HCT116 (cell line): Measurements from ENCODE around the gene HTT-AS. TPM values are rescaled to one million over a fixed set of nuclear protein-coding genes. Genes with fewer than 3 reads are reported as not detected.

Source experiments
- ATAC-seq: fragments of 200-7000 bp; cut with Tn5 transposase; 2 replicates; pipeline ENCODE4 v1.9.1; 2020; ENCODE audit warnings: mild to moderate bottlenecking, moderate library complexity
- BruUV-seq: library from RNA; stranded (reverse); fragments of 400-500 nt; replicated peaks from 2 replicates; lab custom pipeline; 2021; lab: Mats Ljungman, UMichigan
- CTCF ChIA-PET: fragments of 300-600 bp; sonication (Branson Sonifier 250); formaldehyde crosslinking; loops from one replicate; lab custom pipeline; 2021; ENCODE audit warnings: antibody characterized with exemption; lab: Charles Lee
- POLR2A ChIA-PET: fragments of 300-600, 350-600 bp; sonication (Branson Sonifier 250); formaldehyde crosslinking; loops from one replicate; lab custom pipeline; 2021; ENCODE audit warnings: antibody characterized with exemption; lab: Charles Lee
- RAD21 ChIA-PET, 2 experiments: fragments of 300-600 bp; sonication (Branson Sonifier 250); formaldehyde crosslinking; loops; one replicate each; lab custom pipeline; 2023; ENCODE audit warnings: low total read pairs in 2 of 2; ENCODE audit not compliant: uncharacterized antibody in 2 of 2, unreplicated experiment in 2 of 2, low non-redundant PET in 1 of 2; lab: Charles Lee
- DNase-seq: peaks from one replicate; pipeline ENCODE4 v3.0.0-alpha.2; 2010; ENCODE audit warnings: low read depth, low spot score
- H2AFZ ChIP-seq: fragments of 200-600 bp; shearing (Covaris generic), sonication (generic); 2 replicates; pipeline ENCODE4 v1.6.1; 2017; ENCODE audit warnings: low read depth, mixed run types, mixed read lengths, antibody characterized with exemption, low read length; ENCODE audit not compliant: poor library complexity, severe bottlenecking
- H3K27ac ChIP-seq: 2 replicates; pipeline ENCODE4 v1.5.1; 2012; ENCODE audit warnings: low read depth, low read length
- H3K27me3 ChIP-seq: fragments of 200-600 bp; sonication (generic); 2 replicates; pipeline ENCODE4 v1.6.1; 2016; ENCODE audit warnings: mixed run types, low read length, mixed read lengths; ENCODE audit not compliant: insufficient read depth
- H3K36me3 ChIP-seq, 2 experiments: fragments of 200-500 bp in 1 of 2; fragments of 200-600 bp in 1 of 2; sonication (Bioruptor generic) in 1 of 2; sonication (generic) in 1 of 2; 2 replicates each; pipeline versions ENCODE4 v1.5.1 to v1.6.1; 2014 to 2016; ENCODE audit warnings: low read length in 2 of 2, inconsistent platforms in 1 of 2, mixed read lengths in 1 of 2, mixed run types in 1 of 2; ENCODE audit not compliant: insufficient read depth in 2 of 2, control insufficient read depth in 1 of 2
- H3K4me1 ChIP-seq, 2 experiments: fragments of 200-600 bp in 1 of 2; sonication (generic) in 1 of 2; 2 replicates each; pipeline versions ENCODE4 v1.5.1 to v1.6.1; 2012 to 2017; ENCODE audit warnings: low read length in 2 of 2, inconsistent platforms in 1 of 2, mild to moderate bottlenecking in 1 of 2, mixed read lengths in 1 of 2, mixed run types in 1 of 2, moderate library complexity in 1 of 2; ENCODE audit not compliant: insufficient read depth in 2 of 2, control insufficient read depth in 1 of 2
- H3K4me2 ChIP-seq: fragments of 200-600 bp; sonication (generic); 2 replicates; pipeline ENCODE4 v1.6.1; 2017; ENCODE audit warnings: mixed run types, low read length, mixed read lengths
- H3K4me3 ChIP-seq, 2 experiments: fragments of 200-600 bp in 1 of 2; sonication (generic) in 1 of 2; replicated peaks in 1 of 2; 2 replicates each; pipeline ENCODE4 v1.5.1; 2011 to 2016; ENCODE audit warnings: low read length in 2 of 2, control low read depth in 1 of 2, low read depth in 1 of 2, mild to moderate bottlenecking in 1 of 2, mixed read lengths in 1 of 2, mixed run types in 1 of 2
- H3K79me2 ChIP-seq: fragments of 200-600 bp; sonication (generic); 2 replicates; pipeline ENCODE4 v1.6.1; 2017; ENCODE audit warnings: mild to moderate bottlenecking, mixed run types, low read length, moderate library complexity, mixed read lengths; ENCODE audit not compliant: insufficient read depth
- H3K9ac ChIP-seq: fragments of 200-600 bp; sonication (generic); 2 replicates; pipeline ENCODE4 v1.6.1; 2016; ENCODE audit warnings: low read length, mixed read lengths
- H3K9me2 ChIP-seq: fragments of 200-600 bp; sonication (generic), shearing (Covaris generic); 2 replicates; pipeline ENCODE4 v1.6.1; 2017; ENCODE audit warnings: mixed run types, mild to moderate bottlenecking, moderate library complexity; ENCODE audit not compliant: insufficient read depth
- H3K9me3 ChIP-seq, 2 experiments: fragments of 200-500 bp in 1 of 2; fragments of 200-600 bp in 1 of 2; sonication (Bioruptor generic) in 1 of 2; sonication (generic) in 1 of 2; 2 replicates each; pipeline ENCODE4 v1.6.1; 2014 to 2017; ENCODE audit warnings: low read length in 2 of 2, mixed read lengths in 2 of 2, inconsistent platforms in 1 of 2, low read depth in 1 of 2, mild to moderate bottlenecking in 1 of 2, mixed run types in 1 of 2, moderate library complexity in 1 of 2; ENCODE audit not compliant: control insufficient read depth in 1 of 2, insufficient read depth in 1 of 2
- H4K20me1 ChIP-seq: fragments of 200-600 bp; sonication (generic), shearing (Covaris generic); 2 replicates; pipeline ENCODE4 v1.6.1; 2017; ENCODE audit warnings: mixed run types, mild to moderate bottlenecking, moderate library complexity; ENCODE audit not compliant: insufficient read depth
- EGR1 ChIP-seq: IDR thresholded peaks from 2 replicates; pipeline ENCODE4 v1.6.1; 2012; ENCODE audit warnings: low read depth
- JUND ChIP-seq: IDR thresholded peaks from 2 replicates; pipeline ENCODE4 v1.6.1; 2012
- intact Hi-C: fragments of 100-400 bp; cut with micrococcal nuclease; formaldehyde crosslinking; loops from 2 replicates; pipeline ENCODE4 v1.10.0; 2022
- total RNA-seq: library from RNA; stranded (reverse); gene quantifications from one replicate; pipeline ENCODE4 v1.2.1, GENCODE V29; 2021; ENCODE audit not compliant: unreplicated experiment
- TF ChIP-seq, protein P1 (sequence below): IDR thresholded peaks from 2 replicates; pipeline ENCODE4 v1.6.1; 2012; ENCODE audit warnings: low read depth

The HTT-AS gene
- total RNA-seq, 1 experiment from 2014 or later = not detected

DNA sequence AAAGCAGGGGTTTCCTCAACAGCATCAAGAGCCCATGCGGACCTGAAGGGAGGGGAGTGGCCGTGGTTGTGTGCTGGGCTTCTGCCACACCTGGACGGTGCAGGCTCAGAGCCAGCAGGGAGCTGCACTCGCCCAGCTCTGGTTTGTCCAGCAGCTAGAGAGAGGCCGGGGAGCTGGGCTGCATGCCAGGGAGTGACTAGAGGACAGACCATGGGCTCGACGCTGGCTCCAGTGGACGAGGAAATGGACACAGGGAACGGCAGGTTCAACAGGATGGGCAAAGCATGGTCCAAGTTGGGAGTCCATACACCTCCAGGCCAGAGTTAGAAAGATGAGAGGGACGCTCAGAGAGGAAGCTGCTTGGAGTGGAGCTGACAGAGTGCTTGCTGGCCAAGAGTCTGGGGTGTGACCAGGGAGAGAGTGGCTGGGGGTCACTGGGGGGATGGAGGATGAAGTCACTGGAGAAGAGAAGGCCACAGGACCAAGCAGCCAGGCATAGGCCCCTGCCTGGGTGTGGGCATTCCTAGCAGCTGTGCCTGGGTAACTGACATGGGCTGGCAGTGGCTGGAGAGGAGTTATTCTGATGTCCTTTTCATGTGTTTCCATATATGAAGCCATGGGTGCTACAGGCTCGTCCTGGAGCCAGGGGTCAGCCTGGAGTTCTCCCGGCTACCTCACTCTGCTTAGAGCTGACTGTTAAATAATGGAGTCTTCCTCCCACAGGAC, 42.8 kb downstream of the HTT-AS start:
- CTCF ChIA-PET = interaction anchor here (1.1 to 1.3 kb wide), 2 partner anchors 13 to 53 kb away, joined by 3 to 4 read pairs; no protein-coding TSS in a partner anchor
- DNase-seq = no peak
- Histone ChIP-seq H3K9me2 (no peaks in the 10 kb centered on the region), H3K4me2 (no peak overlapping the region), H4K20me1 (no peaks in the 10 kb centered on the region), H3K4me3 (no peak overlapping the region), H2AFZ (no peak overlapping the region), H3K9me3 (no peaks in the 10 kb centered on the region), H3K9ac (no peak overlapping the region), H3K27me3 (no peaks in the 10 kb centered on the region), H3K36me3 (no peaks in the 10 kb centered on the region), H3K79me2 (no peaks in the 10 kb centered on the region), H3K4me1 (no peaks in the 10 kb centered on the region), H3K27ac (no peak overlapping the region)
- RAD21 ChIA-PET = no interaction called here
- POLR2A ChIA-PET = no interaction called here
- no peak for ATAC-seq
- intact Hi-C loops = no loop called here
- no peak for TF ChIP-seq EGR1
- TF ChIP-seq, protein P1, sequence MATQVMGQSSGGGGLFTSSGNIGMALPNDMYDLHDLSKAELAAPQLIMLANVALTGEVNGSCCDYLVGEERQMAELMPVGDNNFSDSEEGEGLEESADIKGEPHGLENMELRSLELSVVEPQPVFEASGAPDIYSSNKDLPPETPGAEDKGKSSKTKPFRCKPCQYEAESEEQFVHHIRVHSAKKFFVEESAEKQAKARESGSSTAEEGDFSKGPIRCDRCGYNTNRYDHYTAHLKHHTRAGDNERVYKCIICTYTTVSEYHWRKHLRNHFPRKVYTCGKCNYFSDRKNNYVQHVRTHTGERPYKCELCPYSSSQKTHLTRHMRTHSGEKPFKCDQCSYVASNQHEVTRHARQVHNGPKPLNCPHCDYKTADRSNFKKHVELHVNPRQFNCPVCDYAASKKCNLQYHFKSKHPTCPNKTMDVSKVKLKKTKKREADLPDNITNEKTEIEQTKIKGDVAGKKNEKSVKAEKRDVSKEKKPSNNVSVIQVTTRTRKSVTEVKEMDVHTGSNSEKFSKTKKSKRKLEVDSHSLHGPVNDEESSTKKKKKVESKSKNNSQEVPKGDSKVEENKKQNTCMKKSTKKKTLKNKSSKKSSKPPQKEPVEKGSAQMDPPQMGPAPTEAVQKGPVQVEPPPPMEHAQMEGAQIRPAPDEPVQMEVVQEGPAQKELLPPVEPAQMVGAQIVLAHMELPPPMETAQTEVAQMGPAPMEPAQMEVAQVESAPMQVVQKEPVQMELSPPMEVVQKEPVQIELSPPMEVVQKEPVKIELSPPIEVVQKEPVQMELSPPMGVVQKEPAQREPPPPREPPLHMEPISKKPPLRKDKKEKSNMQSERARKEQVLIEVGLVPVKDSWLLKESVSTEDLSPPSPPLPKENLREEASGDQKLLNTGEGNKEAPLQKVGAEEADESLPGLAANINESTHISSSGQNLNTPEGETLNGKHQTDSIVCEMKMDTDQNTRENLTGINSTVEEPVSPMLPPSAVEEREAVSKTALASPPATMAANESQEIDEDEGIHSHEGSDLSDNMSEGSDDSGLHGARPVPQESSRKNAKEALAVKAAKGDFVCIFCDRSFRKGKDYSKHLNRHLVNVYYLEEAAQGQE = no peak
- BruUV-seq = no TSS peak

DNA sequence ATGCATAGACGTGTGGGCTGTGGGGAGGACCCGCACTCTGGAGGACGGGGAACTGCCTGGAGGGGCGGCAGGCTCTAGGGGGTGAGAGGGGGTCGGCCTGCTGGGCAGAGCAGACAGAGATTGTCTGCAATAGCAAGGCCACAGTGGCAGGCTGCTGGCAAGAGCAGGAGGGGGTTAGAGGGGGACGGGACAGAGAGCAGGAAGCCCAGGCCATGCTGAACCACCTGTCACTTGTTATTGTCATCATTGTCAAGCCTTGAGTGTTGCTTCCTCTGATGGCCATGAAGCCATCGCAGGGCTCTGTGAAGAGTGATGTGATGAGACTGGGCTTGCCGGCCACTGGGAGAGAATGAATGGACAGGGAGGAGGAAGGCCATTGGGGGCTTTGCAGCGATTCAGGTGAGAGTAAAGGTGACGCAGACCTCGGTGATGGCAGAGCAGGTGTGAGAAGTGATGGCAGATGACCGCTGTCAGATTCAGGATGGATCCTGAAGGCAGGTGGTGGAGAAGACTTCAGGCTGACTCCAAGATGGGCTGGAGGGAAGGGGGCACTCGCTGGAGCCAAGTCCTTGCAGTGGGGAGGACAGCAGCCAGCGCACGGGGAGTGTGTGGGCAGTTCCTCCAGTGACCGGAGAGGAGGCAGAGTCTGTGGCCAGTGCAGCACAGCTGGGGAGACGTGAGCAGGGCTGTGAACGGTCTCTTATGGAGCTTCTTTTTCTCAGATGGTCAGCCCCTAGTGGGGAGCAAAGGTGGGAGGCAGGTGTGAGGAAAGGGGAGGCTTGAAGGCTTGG, 43.6 kb downstream of the HTT-AS start:
- intact Hi-C loops = no loop called here
- no peak for TF ChIP-seq JUND
- ChIA-PET RAD21 (no interaction called here), POLR2A (no interaction called here), CTCF (no interaction called here)
- Histone ChIP-seq H4K20me1 (no peaks in the 10 kb centered on the region), H3K9me3 (no peaks in the 10 kb centered on the region), H3K4me3 (no peak overlapping the region), H3K9ac (no peak overlapping the region), H2AFZ (no peak overlapping the region), H3K36me3 (no peaks in the 10 kb centered on the region), H3K4me2 (no peak overlapping the region), H3K27me3 (no peaks in the 10 kb centered on the region), H3K9me2 (no peaks in the 10 kb centered on the region), H3K79me2 (no peaks in the 10 kb centered on the region), H3K27ac (no peak overlapping the region), H3K4me1 (no peaks in the 10 kb centered on the region)
- no peak for ATAC-seq
- BruUV-seq = no TSS peak
- no peak for DNase-seq
